ENCODE results near the gene NLRP3. TPM values are rescaled to one million over a fixed set of nuclear protein-coding genes. Genes with fewer than 3 reads are reported as not detected.
"Not testable (repeated sequence)": the region's sequence is repeated elsewhere in the genome, so short reads cannot be mapped to it uniquely, and the experiment has no call there.

Gene NLRP3
- total and polyA plus RNA-seq, 2 donors (not counting 1 experiment from before 2014, with no cell fraction given), result 1.4 to 1.7 TPM

GRCh38 chr1:247374651-247375334 lies 41.2 kb upstream of the NLRP3 start:
- WGBS (ENCODE audit: insufficient coverage), result 100% methylated on average over 4 of the region's 8 CpGs
- DNase-seq; H3K4me2 ChIP-seq (replicated peaks; ENCODE audit: low read depth, low read length, poor library complexity, severe bottlenecking); H2AFZ ChIP-seq (ENCODE audit: insufficient read depth, low read depth, low read length, poor library complexity, severe bottlenecking); H3K79me2 ChIP-seq (ENCODE audit: control insufficient read depth, insufficient read depth, low read length); H3K4me1 Mint-ChIP-seq; H3K4me3 Mint-ChIP-seq; H3K9me3 Mint-ChIP-seq (ENCODE audit: insufficient read depth); ATAC-seq (ENCODE audit: low read depth); H3K4me3 ChIP-seq (ENCODE audit: control extremely low read depth in 1 of 5, extremely low read depth in 1 of 5, insufficient read depth in 1 of 5, low read depth in 2 of 5, low read length in 4 of 5); H3K36me3 ChIP-seq (replicated peaks in 1 of 2; ENCODE audit: control extremely low read depth in 1 of 2, control insufficient read depth in 1 of 2, extremely low read depth in 1 of 2, insufficient read depth in 2 of 2, low read length in 1 of 2); H3K27ac ChIP-seq (ENCODE audit: low read length in 2 of 2); H3K9me3 ChIP-seq (ENCODE audit: control extremely low read depth in 1 of 3, control insufficient read depth in 2 of 3, insufficient read depth in 1 of 3, low read length in 2 of 3); H3K27ac Mint-ChIP-seq; H3K27me3 ChIP-seq (replicated peaks in 1 of 4; ENCODE audit: control extremely low read depth in 1 of 4, control insufficient read depth in 3 of 4, insufficient read depth in 4 of 4, low read length in 3 of 4); H3K4me1 ChIP-seq (ENCODE audit: control insufficient read depth in 2 of 2, insufficient read depth in 2 of 2, low read length in 2 of 2); H4K20me1 ChIP-seq (ENCODE audit: control insufficient read depth, insufficient read depth, low read length, poor library complexity, severe bottlenecking); H3K9ac ChIP-seq (ENCODE audit: low read length): not testable (repeated sequence)
- ChIA-PET CTCF (interaction anchor here (0.6 to 4.4 kb wide), 11 partner anchors 14 to 203 kb away, joined by 3 to 235 read pairs (median 7); partner anchors contain the start of gene ZNF496), POLR2A (interaction anchor here (0.7 kb wide), 1 partner anchor 470 kb away, joined by 3 read pairs; no protein-coding TSS in a partner anchor)
- intact Hi-C loops (cut with micrococcal nuclease), result loop anchor here (5.0 kb wide), 2 partner anchors 203 to 467 kb away; no protein-coding TSS in a partner anchor
- peaks cover 22% of the 10 kb centered on the region for H3K27me3 Mint-ChIP-seq

DNA sequence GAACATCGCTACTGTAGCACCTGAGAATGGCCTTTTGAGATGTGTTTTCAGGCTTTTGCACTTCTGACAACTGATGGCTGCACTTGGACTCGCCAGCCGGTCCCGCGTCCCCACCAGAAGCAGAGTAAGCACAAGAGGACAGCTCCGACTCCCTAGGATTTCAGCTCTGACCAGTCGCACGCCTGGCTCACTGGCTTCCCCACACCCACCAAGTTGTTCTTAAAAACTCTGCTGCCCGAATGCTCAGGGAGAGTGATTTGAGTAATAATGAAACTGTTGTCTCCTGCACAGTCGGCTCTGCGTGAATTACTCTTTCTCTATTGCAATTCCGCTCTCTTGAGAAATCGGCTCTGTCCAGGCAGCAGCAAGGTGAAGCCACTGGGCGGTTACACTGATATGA lies 40.2 kb upstream of the NLRP3 start:
- H3K27ac Mint-ChIP-seq, result no peak overlapping the region
- Histone ChIP-seq H3K4me2 (replicated peaks; ENCODE audit: low read depth, low read length, poor library complexity, severe bottlenecking) (no peak overlapping the region), H3K36me3 (replicated peaks in 1 of 2; ENCODE audit: control extremely low read depth in 1 of 2, control insufficient read depth in 1 of 2, extremely low read depth in 1 of 2, insufficient read depth in 2 of 2, low read length in 1 of 2) (no peaks in the 10 kb centered on the region), H4K20me1 (ENCODE audit: control insufficient read depth, insufficient read depth, low read length, poor library complexity, severe bottlenecking) (no peaks in the 10 kb centered on the region), H3K4me3 (ENCODE audit: control extremely low read depth in 1 of 5, extremely low read depth in 1 of 5, insufficient read depth in 1 of 5, low read depth in 2 of 5, low read length in 4 of 5) (no peak overlapping the region), H3K27ac (ENCODE audit: low read length in 2 of 2) (no peak overlapping the region), H3K9me3 (ENCODE audit: control extremely low read depth in 1 of 3, control insufficient read depth in 2 of 3, insufficient read depth in 1 of 3, low read length in 2 of 3) (peaks cover 0 to 3% (median 0%) of the 10 kb centered on the region in 3 donors), H3K27me3 (replicated peaks in 1 of 4; ENCODE audit: control extremely low read depth in 1 of 4, control insufficient read depth in 3 of 4, insufficient read depth in 4 of 4, low read length in 3 of 4) (peaks cover 0 to 9% (median 0%) of the 10 kb centered on the region in 4 experiments), H3K9ac (ENCODE audit: low read length) (no peak overlapping the region), H2AFZ (ENCODE audit: insufficient read depth, low read depth, low read length, poor library complexity, severe bottlenecking) (no peak overlapping the region), H3K4me1 (ENCODE audit: control insufficient read depth in 2 of 2, insufficient read depth in 2 of 2, low read length in 2 of 2) (peaks cover 0 to 2% of the 10 kb centered on the region in 2 donors), H3K79me2 (ENCODE audit: control insufficient read depth, insufficient read depth, low read length) (no peaks in the 10 kb centered on the region)
- peaks cover 24% of the 10 kb centered on the region for H3K27me3 Mint-ChIP-seq
- H3K9me3 Mint-ChIP-seq (ENCODE audit: insufficient read depth), result no peaks in the 10 kb centered on the region
- ATAC-seq (ENCODE audit: low read depth), result no peak
- ChIA-PET CTCF (interaction anchor here (4.4 kb wide), 1 partner anchor 112 kb away, joined by 235 read pairs; no protein-coding TSS in a partner anchor), POLR2A (no interaction called here)
- TF ChIP-seq CTCF (IDR thresholded peaks at IDR 0.05), result no peak
- TF ChIP-seq EZH2 (IDR thresholded peaks at IDR 0.05; ENCODE audit: borderline replicate concordance, insufficient read depth, low read depth, low read length, poor library complexity, severe bottlenecking), result no peak
- 81% methylated on average over 11 of the region's 14 CpGs for WGBS (ENCODE audit: insufficient coverage)
- H3K4me1 Mint-ChIP-seq, result peaks cover 7% of the 10 kb centered on the region
- no peak for DNase-seq
- intact Hi-C loops (cut with micrococcal nuclease), result no loop called here
- no peak overlapping the region for H3K4me3 Mint-ChIP-seq
